Activated CD4-positive, alpha-beta T cell treated with anti-CD3 and anti-CD28 coated beads for 36 hours (primary cell): Measurements from ENCODE around the gene CDK5RAP2. TPM values are rescaled to one million over a fixed set of nuclear protein-coding genes. Genes with fewer than 3 reads are reported as not detected.
"Not testable (repeated sequence)": the region's sequence is repeated elsewhere in the genome, so short reads cannot be mapped to it uniquely, and the experiment has no call there.

Experiments used
- ATAC-seq: fragments of 200-7000 bp; cut with Tn5 transposase; one replicate; pipeline ENCODE4 v1.10.0; 2021; ENCODE audit warnings: mild to moderate bottlenecking, moderate library complexity
- CTCF ChIA-PET: fragments of 350-600 bp; sonication (Branson Sonifier 250); formaldehyde crosslinking; loops from one replicate; lab custom pipeline; 2021; ENCODE audit warnings: antibody characterized with exemption; lab: Charles Lee
- POLR2A ChIA-PET: fragments of 350-600 bp; sonication (Branson Sonifier 250); formaldehyde crosslinking; loops from one replicate; lab custom pipeline; 2021; ENCODE audit warnings: antibody characterized with exemption, inconsistent platforms; lab: Charles Lee
- DNase-seq: peaks from one replicate; pipeline ENCODE4 v3.0.0-alpha.2; 2020
- H3K27ac Mint-ChIP-seq: one replicate; pipeline ENCODE4 v1.8.0; 2021; ENCODE audit warnings: mixed read lengths
- H3K27me3 Mint-ChIP-seq: one replicate; pipeline ENCODE4 v1.8.0; 2021; ENCODE audit warnings: mixed read lengths
- H3K36me3 Mint-ChIP-seq: one replicate; pipeline ENCODE4 v1.8.0; 2021; ENCODE audit warnings: low read depth, mixed read lengths
- H3K4me1 Mint-ChIP-seq: one replicate; pipeline ENCODE4 v1.8.0; 2021; ENCODE audit warnings: mixed read lengths
- H3K4me3 Mint-ChIP-seq: one replicate; pipeline ENCODE4 v1.8.0; 2021; ENCODE audit warnings: mild to moderate bottlenecking, moderate library complexity, mixed read lengths
- H3K9me3 Mint-ChIP-seq: one replicate; pipeline ENCODE4 v1.8.0; 2021; ENCODE audit warnings: low read depth, mixed read lengths
- intact Hi-C, 2 experiments: fragments of 100-400 bp; cut with DNase I in 1 of 2; cut with micrococcal nuclease in 1 of 2; formaldehyde crosslinking; loops; one replicate each; pipeline versions ENCODE4 v1.14.2 to v1.15.1; 2022 to 2024; cut with DNase I, micrococcal nuclease
- total RNA-seq, 2 experiments: library from RNA; stranded (reverse); gene quantifications; one replicate each; pipeline ENCODE4 v1.2.3, GENCODE V29; 2021

CDK5RAP2 gene
- total RNA-seq, 2 experiments from 2014 or later: 68.8 to 85.8 TPM

- ChIA-PET CTCF (interaction anchor here (1.0 to 1.2 kb wide), 2 partner anchors 9 to 33 kb away, joined by 3 to 4 read pairs; no protein-coding TSS in a partner anchor), POLR2A (no interaction called here)
- Mint-ChIP-seq H3K4me3 (no peak overlapping the region), H3K9me3 (no peaks in the 10 kb centered on the region), H3K27me3 (no peaks in the 10 kb centered on the region), H3K27ac (no peak overlapping the region), H3K36me3 (peaks cover 57% of the 10 kb centered on the region), H3K4me1 (peaks cover 8% of the 10 kb centered on the region)
- DNase-seq (no peak), ATAC-seq (no peak)
- intact Hi-C loops: no loop called here
Observed at GRCh38 chr9:120567081-120567480, 12.9 kb downstream of the CDK5RAP2 start.

DNA sequence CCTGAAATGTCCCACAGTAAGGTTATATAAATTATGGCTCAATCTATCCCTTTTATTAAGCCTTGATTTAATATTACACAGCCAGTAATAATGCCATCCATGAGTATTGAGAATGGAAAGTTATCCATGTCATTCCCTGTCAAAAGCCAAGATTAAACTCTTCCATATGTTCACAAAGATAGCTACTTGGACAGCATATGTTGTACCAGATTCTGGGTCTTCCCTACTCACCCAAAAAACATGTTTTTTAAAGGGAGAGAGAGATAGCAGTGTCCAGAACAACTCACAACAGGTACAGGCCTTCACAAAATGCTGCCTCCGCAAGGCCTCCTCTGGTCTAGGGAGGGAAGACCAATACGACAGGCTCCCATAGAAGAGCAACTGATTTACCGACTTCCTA lies 15.4 kb downstream of the CDK5RAP2 start:
- POLR2A ChIA-PET: no interaction called here
- peaks cover 8% of the 10 kb centered on the region for H3K4me1 Mint-ChIP-seq
- ATAC-seq (no peak), DNase-seq (no peak)
- H3K27ac Mint-ChIP-seq: no peak overlapping the region
- H3K4me3 Mint-ChIP-seq: no peak overlapping the region
- CTCF ChIA-PET: interaction anchor here (1.5 kb wide), 1 partner anchor 33 kb away, joined by 4 read pairs; no protein-coding TSS in a partner anchor
- H3K27me3 Mint-ChIP-seq: no peaks in the 10 kb centered on the region
- intact Hi-C loops: no loop called here
- no peaks in the 10 kb centered on the region for H3K9me3 Mint-ChIP-seq
- peaks cover 50% of the 10 kb centered on the region for H3K36me3 Mint-ChIP-seq

DNA sequence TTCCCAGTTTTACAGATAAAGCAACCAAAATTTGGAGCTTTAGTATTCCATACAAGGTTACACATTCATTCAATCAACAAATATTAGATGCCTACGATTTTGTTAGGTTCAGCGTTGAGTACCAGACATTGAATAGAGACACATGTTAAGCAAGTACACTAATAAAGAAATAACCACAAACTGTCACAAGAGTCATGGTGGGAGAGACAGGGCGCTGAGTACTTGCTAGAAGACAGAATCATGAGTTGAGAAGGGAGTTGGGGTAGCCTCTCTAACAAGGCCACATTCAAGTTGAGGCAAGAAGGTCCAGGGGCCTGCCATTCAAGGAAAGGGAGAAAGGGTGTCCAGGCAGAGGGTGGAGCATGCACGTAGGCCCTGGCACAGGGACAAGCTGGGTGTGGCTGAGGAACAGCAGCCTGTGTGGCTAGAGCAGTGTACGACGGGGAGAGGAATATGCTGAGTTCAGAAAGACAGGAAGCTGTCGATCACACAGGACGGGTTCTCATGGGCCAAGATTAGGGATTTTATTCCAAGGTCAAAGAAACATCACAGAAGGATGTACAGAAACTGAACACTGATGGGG lies 17.0 kb downstream of the CDK5RAP2 start:
- peaks cover 8% of the 10 kb centered on the region for H3K4me1 Mint-ChIP-seq
- CTCF ChIA-PET: no interaction called here
- no peaks in the 10 kb centered on the region for H3K27me3 Mint-ChIP-seq
- H3K4me3 Mint-ChIP-seq: no peak overlapping the region
- ATAC-seq: no peak
- intact Hi-C loops: no loop called here
- POLR2A ChIA-PET: no interaction called here
- H3K36me3 Mint-ChIP-seq: peaks cover 46% of the 10 kb centered on the region
- H3K9me3 Mint-ChIP-seq: no peaks in the 10 kb centered on the region
- H3K27ac Mint-ChIP-seq: no peak overlapping the region
- DNase-seq: no peak

DNA sequence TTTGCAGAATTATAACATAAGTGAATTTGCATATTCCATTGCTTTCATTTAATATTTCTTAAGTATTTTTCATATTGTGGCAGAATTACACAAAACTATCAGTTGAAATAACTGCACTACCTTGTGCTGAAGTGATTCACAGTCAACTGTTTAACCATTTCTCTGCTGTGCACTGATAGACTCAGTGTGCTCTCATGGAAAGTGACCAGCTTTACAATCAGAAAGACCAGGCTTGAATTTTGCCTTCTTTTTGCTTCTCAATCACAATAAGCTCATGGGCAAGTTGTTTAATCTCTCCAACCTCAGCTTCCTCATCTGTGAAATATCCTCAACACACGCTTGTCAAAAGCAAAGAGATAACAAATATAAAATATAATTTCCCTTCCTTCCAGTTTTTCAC lies 18.3 kb downstream of the CDK5RAP2 start:
- POLR2A ChIA-PET: no interaction called here
- Mint-ChIP-seq H3K4me3 (no peak overlapping the region), H3K27me3 (no peaks in the 10 kb centered on the region), H3K27ac (no peak overlapping the region), H3K4me1 (peaks cover 8% of the 10 kb centered on the region), H3K9me3 (no peaks in the 10 kb centered on the region), H3K36me3 (peaks cover 44% of the 10 kb centered on the region)
- CTCF ChIA-PET: no interaction called here
- ATAC-seq (no peak), DNase-seq (no peak)
- intact Hi-C loops: no loop called here

GRCh38 chr9:120559546-120559945 lies 20.4 kb downstream of the CDK5RAP2 start:
- Mint-ChIP-seq H3K4me3 (no peak overlapping the region), H3K27me3 (no peaks in the 10 kb centered on the region), H3K36me3 (peaks cover 39% of the 10 kb centered on the region), H3K9me3 (no peaks in the 10 kb centered on the region), H3K4me1 (no peaks in the 10 kb centered on the region), H3K27ac (no peak overlapping the region)
- CTCF ChIA-PET: interaction anchor here (1.1 kb wide), 1 partner anchor 22 kb away, joined by 3 read pairs; no protein-coding TSS in a partner anchor
- POLR2A ChIA-PET: no interaction called here
- ATAC-seq: no peak
- intact Hi-C loops: no loop called here
- DNase-seq: no peak

GRCh38 chr9:120558454-120558853 lies 21.5 kb downstream of the CDK5RAP2 start:
- H3K4me1 Mint-ChIP-seq: no peaks in the 10 kb centered on the region
- H3K9me3 Mint-ChIP-seq: no peaks in the 10 kb centered on the region
- no peaks in the 10 kb centered on the region for H3K27me3 Mint-ChIP-seq
- ChIA-PET POLR2A (no interaction called here), CTCF (interaction anchor here (0.6 to 1.3 kb wide), 4 partner anchors 9 to 566 kb away, joined by 3 to 4 read pairs (median 3); no protein-coding TSS in a partner anchor)
- intact Hi-C loops: no loop called here
- ATAC-seq (no peak), DNase-seq (no peak)
- H3K36me3 Mint-ChIP-seq: peaks cover 36% of the 10 kb centered on the region
- no peak overlapping the region for H3K4me3 Mint-ChIP-seq
- peak overlapping the region; percentile 56 for H3K27ac Mint-ChIP-seq

- no peaks in the 10 kb centered on the region for H3K4me1 Mint-ChIP-seq
- POLR2A ChIA-PET: no interaction called here
- H3K4me3 Mint-ChIP-seq: no peak overlapping the region
- no peak overlapping the region for H3K27ac Mint-ChIP-seq
- no peaks in the 10 kb centered on the region for H3K27me3 Mint-ChIP-seq
- H3K9me3 Mint-ChIP-seq: no peaks in the 10 kb centered on the region
- peaks cover 38% of the 10 kb centered on the region for H3K36me3 Mint-ChIP-seq
- no peak for ATAC-seq
- CTCF ChIA-PET: interaction anchor here (1.3 kb wide), 1 partner anchor 10 kb away, joined by 3 read pairs; no protein-coding TSS in a partner anchor
- DNase-seq: no peak
- intact Hi-C loops: no loop called here
Observed at GRCh38 chr9:120557205-120557604, 22.8 kb downstream of the CDK5RAP2 start.

DNA sequence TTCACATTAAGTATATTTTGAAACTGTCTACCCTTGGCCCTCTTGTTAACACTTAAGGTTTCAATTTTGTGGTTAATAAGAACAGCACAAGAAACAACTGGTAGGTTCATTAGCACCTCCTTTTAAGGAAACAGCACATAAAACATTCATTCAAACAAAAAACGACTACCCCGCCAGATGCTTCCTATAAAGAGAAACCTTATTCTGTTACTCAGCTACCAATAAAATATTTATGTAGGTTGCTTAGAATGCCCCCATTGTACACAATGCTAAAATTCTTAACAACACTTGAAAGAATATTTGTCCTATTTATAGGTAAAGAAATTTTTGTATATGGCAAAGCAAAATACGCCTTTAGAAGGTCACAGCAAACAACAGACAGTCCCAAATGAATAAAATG lies 23.2 kb downstream of the CDK5RAP2 start:
- intact Hi-C loops: no loop called here
- Mint-ChIP-seq H3K4me1 (no peaks in the 10 kb centered on the region), H3K27me3 (no peaks in the 10 kb centered on the region), H3K4me3 (no peak overlapping the region), H3K36me3 (peaks cover 38% of the 10 kb centered on the region), H3K27ac (no peak overlapping the region), H3K9me3 (no peaks in the 10 kb centered on the region)
- CTCF ChIA-PET: no interaction called here
- no peak for DNase-seq
- POLR2A ChIA-PET: interaction anchor here (0.7 kb wide), 1 partner anchor 13 kb away, joined by 7 read pairs; no protein-coding TSS in a partner anchor
- ATAC-seq: no peak

DNA sequence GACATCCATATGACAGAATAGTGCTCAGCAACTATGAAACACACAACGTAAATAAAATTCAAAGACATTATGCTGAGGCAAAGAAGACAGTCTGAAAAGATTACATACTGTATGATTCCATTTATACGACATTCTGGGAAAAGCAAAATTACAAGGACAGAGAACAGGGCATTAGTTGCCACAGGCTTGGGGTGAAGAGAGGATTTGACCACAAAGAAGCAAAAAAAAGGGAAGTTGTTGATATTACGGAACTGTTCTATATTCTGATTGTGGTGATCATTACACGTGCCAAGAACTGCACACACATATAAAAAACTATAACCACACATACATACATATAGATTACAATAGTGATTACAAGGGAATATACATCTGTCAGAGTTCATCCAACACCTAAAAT lies 24.1 kb downstream of the CDK5RAP2 start:
- POLR2A ChIA-PET: no interaction called here
- DNase-seq: no peak
- no peak for ATAC-seq
- Mint-ChIP-seq H3K4me3 (no peak overlapping the region), H3K27me3 (no peaks in the 10 kb centered on the region), H3K9me3 (no peaks in the 10 kb centered on the region), H3K27ac (no peak overlapping the region), H3K4me1 (no peaks in the 10 kb centered on the region), H3K36me3 (peaks cover 44% of the 10 kb centered on the region)
- intact Hi-C loops: no loop called here
- CTCF ChIA-PET: no interaction called here

- ATAC-seq, intact Hi-C loops, H3K9me3 Mint-ChIP-seq, POLR2A ChIA-PET, DNase-seq, H3K4me3 Mint-ChIP-seq, CTCF ChIA-PET, H3K4me1 Mint-ChIP-seq, H3K27ac Mint-ChIP-seq, H3K27me3 Mint-ChIP-seq: not testable (repeated sequence)
- H3K36me3 Mint-ChIP-seq: peaks cover 47% of the 10 kb centered on the region
Observed at GRCh38 chr9:120552210-120552704, 27.7 kb downstream of the CDK5RAP2 start.

GRCh38 chr9:120545701-120546550 lies 34.0 kb downstream of the CDK5RAP2 start:
- Mint-ChIP-seq H3K9me3 (no peaks in the 10 kb centered on the region), H3K36me3 (peaks cover 47% of the 10 kb centered on the region), H3K4me3 (no peak overlapping the region), H3K4me1 (peaks cover 2% of the 10 kb centered on the region), H3K27me3 (no peaks in the 10 kb centered on the region), H3K27ac (no peak overlapping the region)
- intact Hi-C loops: no loop called here
- no peak for ATAC-seq
- POLR2A ChIA-PET: no interaction called here
- no peak for DNase-seq
- CTCF ChIA-PET: no interaction called here
